HCT116 (cell line): ENCODE results near the gene UBALD2. TPM values are rescaled to one million over a fixed set of nuclear protein-coding genes. Genes with fewer than 3 reads are reported as not detected.

Source experiments
- ATAC-seq: fragments of 200-7000 bp; cut with Tn5 transposase; 2 replicates; pipeline ENCODE4 v1.9.1; 2020; ENCODE audit warnings: mild to moderate bottlenecking, moderate library complexity
- BruUV-seq: library from RNA; stranded (reverse); fragments of 400-500 nt; replicated peaks from 2 replicates; lab custom pipeline; 2021; lab: Mats Ljungman, UMichigan
- CTCF ChIA-PET: fragments of 300-600 bp; sonication (Branson Sonifier 250); formaldehyde crosslinking; loops from one replicate; lab custom pipeline; 2021; ENCODE audit warnings: antibody characterized with exemption; lab: Charles Lee
- POLR2A ChIA-PET: fragments of 300-600, 350-600 bp; sonication (Branson Sonifier 250); formaldehyde crosslinking; loops from one replicate; lab custom pipeline; 2021; ENCODE audit warnings: antibody characterized with exemption; lab: Charles Lee
- RAD21 ChIA-PET, 2 experiments: fragments of 300-600 bp; sonication (Branson Sonifier 250); formaldehyde crosslinking; loops; one replicate each; lab custom pipeline; 2023; ENCODE audit warnings: low total read pairs in 2 of 2; ENCODE audit not compliant: uncharacterized antibody in 2 of 2, unreplicated experiment in 2 of 2, low non-redundant PET in 1 of 2; lab: Charles Lee
- DNase-seq: peaks from one replicate; pipeline ENCODE4 v3.0.0-alpha.2; 2010; ENCODE audit warnings: low read depth, low spot score
- H2AFZ ChIP-seq: fragments of 200-600 bp; shearing (Covaris generic), sonication (generic); 2 replicates; pipeline ENCODE4 v1.6.1; 2017; ENCODE audit warnings: low read depth, mixed run types, mixed read lengths, antibody characterized with exemption, low read length; ENCODE audit not compliant: poor library complexity, severe bottlenecking
- H3K27ac ChIP-seq: 2 replicates; pipeline ENCODE4 v1.5.1; 2012; ENCODE audit warnings: low read depth, low read length
- H3K27me3 ChIP-seq: fragments of 200-600 bp; sonication (generic); 2 replicates; pipeline ENCODE4 v1.6.1; 2016; ENCODE audit warnings: mixed run types, low read length, mixed read lengths; ENCODE audit not compliant: insufficient read depth
- H3K36me3 ChIP-seq, 2 experiments: fragments of 200-500 bp in 1 of 2; fragments of 200-600 bp in 1 of 2; sonication (Bioruptor generic) in 1 of 2; sonication (generic) in 1 of 2; 2 replicates each; pipeline versions ENCODE4 v1.5.1 to v1.6.1; 2014 to 2016; ENCODE audit warnings: low read length in 2 of 2, inconsistent platforms in 1 of 2, mixed read lengths in 1 of 2, mixed run types in 1 of 2; ENCODE audit not compliant: insufficient read depth in 2 of 2, control insufficient read depth in 1 of 2
- H3K4me1 ChIP-seq, 2 experiments: fragments of 200-600 bp in 1 of 2; sonication (generic) in 1 of 2; 2 replicates each; pipeline versions ENCODE4 v1.5.1 to v1.6.1; 2012 to 2017; ENCODE audit warnings: low read length in 2 of 2, inconsistent platforms in 1 of 2, mild to moderate bottlenecking in 1 of 2, mixed read lengths in 1 of 2, mixed run types in 1 of 2, moderate library complexity in 1 of 2; ENCODE audit not compliant: insufficient read depth in 2 of 2, control insufficient read depth in 1 of 2
- H3K4me2 ChIP-seq: fragments of 200-600 bp; sonication (generic); 2 replicates; pipeline ENCODE4 v1.6.1; 2017; ENCODE audit warnings: mixed run types, low read length, mixed read lengths
- H3K4me3 ChIP-seq, 2 experiments: fragments of 200-600 bp in 1 of 2; sonication (generic) in 1 of 2; replicated peaks in 1 of 2; 2 replicates each; pipeline ENCODE4 v1.5.1; 2011 to 2016; ENCODE audit warnings: low read length in 2 of 2, control low read depth in 1 of 2, low read depth in 1 of 2, mild to moderate bottlenecking in 1 of 2, mixed read lengths in 1 of 2, mixed run types in 1 of 2
- H3K79me2 ChIP-seq: fragments of 200-600 bp; sonication (generic); 2 replicates; pipeline ENCODE4 v1.6.1; 2017; ENCODE audit warnings: mild to moderate bottlenecking, mixed run types, low read length, moderate library complexity, mixed read lengths; ENCODE audit not compliant: insufficient read depth
- H3K9ac ChIP-seq: fragments of 200-600 bp; sonication (generic); 2 replicates; pipeline ENCODE4 v1.6.1; 2016; ENCODE audit warnings: low read length, mixed read lengths
- H3K9me2 ChIP-seq: fragments of 200-600 bp; sonication (generic), shearing (Covaris generic); 2 replicates; pipeline ENCODE4 v1.6.1; 2017; ENCODE audit warnings: mixed run types, mild to moderate bottlenecking, moderate library complexity; ENCODE audit not compliant: insufficient read depth
- H3K9me3 ChIP-seq, 2 experiments: fragments of 200-500 bp in 1 of 2; fragments of 200-600 bp in 1 of 2; sonication (Bioruptor generic) in 1 of 2; sonication (generic) in 1 of 2; 2 replicates each; pipeline ENCODE4 v1.6.1; 2014 to 2017; ENCODE audit warnings: low read length in 2 of 2, mixed read lengths in 2 of 2, inconsistent platforms in 1 of 2, low read depth in 1 of 2, mild to moderate bottlenecking in 1 of 2, mixed run types in 1 of 2, moderate library complexity in 1 of 2; ENCODE audit not compliant: control insufficient read depth in 1 of 2, insufficient read depth in 1 of 2
- H4K20me1 ChIP-seq: fragments of 200-600 bp; sonication (generic), shearing (Covaris generic); 2 replicates; pipeline ENCODE4 v1.6.1; 2017; ENCODE audit warnings: mixed run types, mild to moderate bottlenecking, moderate library complexity; ENCODE audit not compliant: insufficient read depth
- CBX3 ChIP-seq: IDR thresholded peaks from 2 replicates; pipeline ENCODE4 v1.6.1; 2012; ENCODE audit warnings: low read depth
- CEBPB ChIP-seq: IDR thresholded peaks from 2 replicates; pipeline ENCODE4 v1.6.1; 2012; ENCODE audit warnings: low read depth
- CTCF ChIP-seq, 3 experiments: fragments of 200-600 bp in 1 of 3; sonication (generic) in 1 of 3; IDR thresholded peaks in 2 of 3; conservative IDR thresholded peaks in 1 of 3; 2 replicates each; pipeline ENCODE4 v1.5.1; 2012 to 2017; ENCODE audit warnings: low read depth in 2 of 3, low read length in 2 of 3, antibody characterized with exemption in 1 of 3, borderline replicate concordance in 1 of 3, control low read depth in 1 of 3, mild to moderate bottlenecking in 1 of 3, mixed read lengths in 1 of 3, mixed run types in 1 of 3, moderate library complexity in 1 of 3; ENCODE audit not compliant: insufficient read depth in 1 of 3
- EGR1 ChIP-seq: IDR thresholded peaks from 2 replicates; pipeline ENCODE4 v1.6.1; 2012; ENCODE audit warnings: low read depth
- ELF1 ChIP-seq: IDR thresholded peaks from 2 replicates; pipeline ENCODE4 v1.6.1; 2012; ENCODE audit warnings: low read depth, borderline replicate concordance
- EZH2phosphoT487 ChIP-seq: fragments of 200-600 bp; IDR thresholded peaks from 2 replicates; pipeline ENCODE4 v1.6.1; 2018; ENCODE audit warnings: antibody characterized with exemption, borderline replicate concordance
- FOSL1 ChIP-seq: IDR thresholded peaks from 2 replicates; pipeline ENCODE4 v1.6.1; 2012; ENCODE audit warnings: low read depth
- POLR2AphosphoS5 ChIP-seq: IDR thresholded peaks from 2 replicates; pipeline ENCODE4 v1.6.1; 2011; ENCODE audit warnings: mild to moderate bottlenecking, low read depth, low read length, moderate library complexity
- RAD21 ChIP-seq: IDR thresholded peaks from 2 replicates; pipeline ENCODE4 v1.6.1; 2012; ENCODE audit warnings: low read depth, mild to moderate bottlenecking
- SP1 ChIP-seq: IDR thresholded peaks from 2 replicates; pipeline ENCODE4 v1.6.1; 2012; ENCODE audit warnings: low read depth
- SRF ChIP-seq: IDR thresholded peaks from 2 replicates; pipeline ENCODE4 v1.6.1; 2012; ENCODE audit warnings: low read depth
- TCF7L2 ChIP-seq: IDR thresholded peaks from 2 replicates; pipeline ENCODE4 v1.7.0; 2011; ENCODE audit warnings: borderline replicate concordance, inconsistent platforms; ENCODE audit not compliant: insufficient read depth, insufficient read length; ENCODE audit errors: extremely low read depth
- YY1 ChIP-seq: IDR thresholded peaks from 2 replicates; pipeline ENCODE4 v1.6.1; 2011; ENCODE audit warnings: low read length, low read depth, moderate library complexity, mild to moderate bottlenecking; ENCODE audit not compliant: insufficient replicate concordance; ENCODE audit errors: extremely low read depth
- ZFX ChIP-seq: fragments of 450-650 bp; IDR thresholded peaks from 2 replicates; pipeline ENCODE4 v1.6.1; 2017
- intact Hi-C: fragments of 100-400 bp; cut with micrococcal nuclease; formaldehyde crosslinking; loops from 2 replicates; pipeline ENCODE4 v1.10.0; 2022
- total RNA-seq: library from RNA; stranded (reverse); gene quantifications from one replicate; pipeline ENCODE4 v1.2.1, GENCODE V29; 2021; ENCODE audit not compliant: unreplicated experiment
- TF ChIP-seq, protein P1 (sequence below): IDR thresholded peaks from 2 replicates; pipeline ENCODE4 v1.6.1; 2012

Gene UBALD2
- total RNA-seq, 1 experiment from 2014 or later, result 94.3 TPM

GRCh38 chr17:76279742-76280287 is 14.7 kb downstream of the UBALD2 start:
- ChIA-PET RAD21 (interaction anchor here (0.6 to 1.8 kb wide), 15 partner anchors 15 to 270 kb away, joined by 3 to 8 read pairs (median 3); partner anchors contain the start of gene UBALD2 (in 1 of the 2)), POLR2A (interaction anchor here (0.9 to 2.2 kb wide), 2 partner anchors 154 to 158 kb away, joined by 3 to 5 read pairs; no protein-coding TSS in a partner anchor), CTCF (interaction anchor here (0.6 to 5.1 kb wide), 39 partner anchors 9 to 375 kb away, joined by 3 to 132 read pairs (median 5); partner anchors contain the start of genes CDK3, EVPL, EXOC7 and MRPL38)
- H4K20me1 ChIP-seq, result no peaks in the 10 kb centered on the region
- no peaks in the 10 kb centered on the region for H3K9me3 ChIP-seq
- no peak overlapping the region for H3K27ac ChIP-seq
- DNase-seq (no peak), ATAC-seq (peak; percentile 17; the same call in 1 of the 2 replicates)
- no peak overlapping the region for H3K4me2 ChIP-seq
- no peak overlapping the region for H2AFZ ChIP-seq
- no TSS peak for BruUV-seq
- H3K9me2 ChIP-seq, result no peaks in the 10 kb centered on the region
- peaks cover 0 to 15% of the 10 kb centered on the region in 2 experiments; a peak in 2 of 4 replicates for H3K4me1 ChIP-seq
- no peaks in the 10 kb centered on the region for H3K36me3 ChIP-seq
- H3K79me2 ChIP-seq, result no peaks in the 10 kb centered on the region
- TF ChIP-seq ELF1 (no peak), SRF (no peak), FOSL1 (no peak), RAD21 (no peak), EZH2phosphoT487 (no peak), POLR2AphosphoS5 (no peak)
- TF ChIP-seq, protein P1, sequence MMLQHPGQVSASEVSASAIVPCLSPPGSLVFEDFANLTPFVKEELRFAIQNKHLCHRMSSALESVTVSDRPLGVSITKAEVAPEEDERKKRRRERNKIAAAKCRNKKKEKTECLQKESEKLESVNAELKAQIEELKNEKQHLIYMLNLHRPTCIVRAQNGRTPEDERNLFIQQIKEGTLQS, result no peak
- no peak overlapping the region for H3K9ac ChIP-seq
- no peak overlapping the region for H3K4me3 ChIP-seq
- intact Hi-C loops, result loop anchor here (1.0 to 5.0 kb wide), 5 partner anchors 98 to 375 kb away; partner anchors contain the start of gene EVPL
- H3K27me3 ChIP-seq, result no peaks in the 10 kb centered on the region

DNA sequence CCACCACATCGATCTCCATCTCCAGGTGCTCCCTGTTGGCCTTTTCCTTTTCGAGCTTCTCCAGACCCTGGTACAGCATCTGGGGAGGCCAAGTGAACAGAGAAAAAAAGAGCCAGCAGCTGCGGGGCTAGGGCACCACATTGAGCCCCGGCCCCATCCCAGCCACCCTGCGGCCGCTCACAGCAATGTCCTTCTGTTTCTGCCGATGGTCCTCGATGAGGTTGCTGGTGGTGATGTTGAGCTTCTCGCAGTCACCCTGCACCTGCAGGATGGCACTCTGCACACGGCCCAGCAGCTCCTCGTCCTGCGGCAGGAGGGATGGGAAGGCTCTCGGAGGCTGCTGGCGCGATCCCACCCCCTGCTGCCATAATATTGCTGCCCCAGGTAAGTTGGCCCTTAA is 15.5 kb downstream of the UBALD2 start:
- CTCF ChIA-PET, result interaction anchor here (0.7 to 5.1 kb wide), 7 partner anchors 8 to 281 kb away, joined by 3 to 132 read pairs (median 8); partner anchors contain the start of genes CDK3 and UBALD2
- Histone ChIP-seq H3K27ac (no peak overlapping the region), H3K9me3 (no peaks in the 10 kb centered on the region), H3K9ac (no peak overlapping the region), H4K20me1 (no peaks in the 10 kb centered on the region), H3K27me3 (no peaks in the 10 kb centered on the region), H3K36me3 (no peaks in the 10 kb centered on the region), H3K9me2 (no peaks in the 10 kb centered on the region), H3K4me1 (peaks cover 0 to 15% of the 10 kb centered on the region in 2 experiments; a peak in 2 of 4 replicates), H3K4me2 (no peak overlapping the region), H2AFZ (no peak overlapping the region), H3K79me2 (no peaks in the 10 kb centered on the region), H3K4me3 (no peak overlapping the region)
- DNase-seq (no peak), ATAC-seq (no peak)
- intact Hi-C loops, result no loop called here
- POLR2A ChIA-PET, result no interaction called here
- no TSS peak for BruUV-seq
- RAD21 ChIA-PET, result interaction anchor here (1.4 to 1.8 kb wide), 2 partner anchors 159 kb away, joined by 7 to 8 read pairs; no protein-coding TSS in a partner anchor
- TF ChIP-seq TCF7L2 (no peak), SP1 (no peak), CBX3 (no peak), SRF (no peak), YY1 (no peak), FOSL1 (no peak), EGR1 (no peak), EZH2phosphoT487 (no peak), CTCF (IDR thresholded peaks at IDR 0.05 in 2 of 3, conservative IDR thresholded peaks at IDR 0.05 in 1 of 3; ENCODE audit: borderline replicate concordance in 1 of 3, insufficient read depth in 1 of 3, low read depth in 2 of 3, low read length in 2 of 3) (no peak), ZFX (no peak), CEBPB (no peak)
- TF ChIP-seq, protein P1, result no peak
